ENCODE measurements around the gene SPNS2. TPM values are rescaled to one million over a fixed set of nuclear protein-coding genes. Genes with fewer than 3 reads are reported as not detected.

Gene SPNS2
- total RNA-seq, 5 donors from 2014 or later (not counting 1 experiment from before 2014, with no cell fraction given), result 0.30 to 0.75 (median 0.53) TPM

DNA sequence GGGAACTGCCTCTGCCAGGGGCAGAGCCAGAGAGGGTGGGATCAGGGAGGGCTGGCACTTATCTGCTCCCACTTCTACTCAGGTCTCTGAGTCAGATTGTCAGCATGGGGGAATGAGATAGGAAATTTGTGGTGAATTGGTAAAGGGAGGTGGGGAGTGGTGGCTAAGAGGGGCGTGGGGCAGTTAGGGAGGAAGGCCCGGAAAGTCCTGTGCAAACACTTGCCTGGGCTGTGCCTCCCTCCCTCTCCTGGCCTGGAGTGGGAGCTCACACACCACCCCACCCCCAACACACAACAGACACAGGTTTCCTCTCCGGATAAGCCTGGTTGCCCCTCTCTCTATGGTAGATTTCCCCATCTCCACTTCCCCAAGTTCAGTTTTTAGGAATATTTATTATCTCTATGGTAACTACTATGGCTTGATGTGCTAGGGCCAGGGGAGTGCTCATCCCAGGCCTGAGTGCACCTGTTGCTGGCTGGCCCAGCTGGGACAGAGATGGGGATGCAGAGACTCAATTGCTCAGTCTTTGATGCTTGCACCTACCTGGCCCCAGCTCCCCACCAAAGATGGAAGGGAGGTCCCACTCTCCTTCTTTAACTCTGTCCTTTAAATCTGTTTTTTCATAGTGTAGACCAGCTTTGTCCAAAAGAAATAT lies 2.7 kb downstream of the SPNS2 start:
- CTCF ChIA-PET, result no interaction called here
- DNase-seq, result no peak
- H3K27ac Mint-ChIP-seq, result no peak overlapping the region
- Histone ChIP-seq H3K9me3 (no peaks in the 10 kb centered on the region), H3K27ac (ENCODE audit: low read length) (no peak overlapping the region), H3K4me1 (ENCODE audit: control insufficient read depth in 1 of 2, extremely low read depth in 1 of 2, insufficient read depth in 2 of 2, low read length in 2 of 2) (peaks cover 8 to 47% of the 10 kb centered on the region in 2 experiments), H3K4me3 (ENCODE audit: control insufficient read depth in 1 of 2, extremely low read depth in 1 of 2, low read length in 1 of 2) (no peak overlapping the region), H3K36me3 (ENCODE audit: control insufficient read depth in 2 of 2, extremely low read depth in 1 of 2, insufficient read depth in 1 of 2, low read length in 1 of 2) (no peaks in the 10 kb centered on the region), H3K27me3 (replicated peaks in 1 of 2; ENCODE audit: control insufficient read depth in 2 of 2, extremely low read depth in 1 of 2, insufficient read depth in 2 of 2, low read length in 1 of 2) (peaks cover 0 to 76% of the 10 kb centered on the region in 2 experiments)
- ATAC-seq (replicated peaks in 1 of 4), result no peak
- no peaks in the 10 kb centered on the region for H3K36me3 Mint-ChIP-seq
- no CpG with 5 or more reads among the region's 3 CpGs for WGBS (ENCODE audit: insufficient coverage)
- no peak overlapping the region for H3K4me3 Mint-ChIP-seq
- H3K4me1 Mint-ChIP-seq, result peaks cover 29 to 38% (median 34%) of the 10 kb centered on the region in 3 donors
- no peaks in the 10 kb centered on the region for H3K9me3 Mint-ChIP-seq
- POLR2A ChIA-PET, result no interaction called here
- peaks cover 21 to 43% of the 10 kb centered on the region in 2 donors for H3K27me3 Mint-ChIP-seq

DNA sequence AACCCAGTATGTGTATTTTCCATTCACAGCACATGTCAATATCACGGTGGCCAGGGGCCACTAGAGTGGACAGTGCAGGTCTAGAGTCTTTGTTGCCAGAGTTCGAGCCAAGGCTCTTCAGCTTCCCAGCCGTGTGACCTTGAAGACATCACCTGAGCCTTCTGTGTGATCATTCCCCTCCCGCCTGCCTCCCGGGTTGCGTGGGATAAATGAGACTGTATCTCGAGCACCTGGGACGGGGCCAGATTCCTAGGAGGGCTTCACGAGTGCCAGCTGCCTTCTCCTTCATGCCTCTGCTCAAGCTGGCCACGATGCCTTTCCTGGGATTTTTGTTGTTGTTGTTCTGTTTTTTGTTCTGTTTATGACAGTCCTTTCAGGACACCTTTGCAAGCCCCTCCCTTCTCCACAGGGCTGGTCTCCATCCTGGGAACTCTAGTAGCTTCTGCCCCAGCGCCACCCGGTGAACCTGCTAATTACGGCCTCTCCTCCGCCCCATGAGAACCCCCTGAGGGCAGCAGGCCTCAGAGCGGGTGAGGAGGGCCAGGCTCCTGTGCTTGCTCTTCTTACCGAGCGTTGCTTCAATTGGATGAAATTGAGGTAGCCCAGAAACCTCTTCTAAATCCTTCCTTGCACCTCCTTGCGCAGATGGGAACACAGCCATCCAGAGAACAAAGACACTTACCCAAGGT lies 3.9 kb downstream of the SPNS2 start:
- Mint-ChIP-seq H3K27ac (no peak overlapping the region), H3K4me3 (no peak overlapping the region), H3K4me1 (peaks cover 29 to 37% (median 34%) of the 10 kb centered on the region in 3 donors), H3K36me3 (no peaks in the 10 kb centered on the region), H3K9me3 (no peaks in the 10 kb centered on the region), H3K27me3 (peaks cover 21 to 46% of the 10 kb centered on the region in 2 donors)
- ATAC-seq (replicated peaks in 1 of 4) (no peak), DNase-seq (no peak)
- Histone ChIP-seq H3K9me3 (no peaks in the 10 kb centered on the region), H3K4me1 (ENCODE audit: control insufficient read depth in 1 of 2, extremely low read depth in 1 of 2, insufficient read depth in 2 of 2, low read length in 2 of 2) (peaks cover 8 to 47% of the 10 kb centered on the region in 2 experiments), H3K27me3 (replicated peaks in 1 of 2; ENCODE audit: control insufficient read depth in 2 of 2, extremely low read depth in 1 of 2, insufficient read depth in 2 of 2, low read length in 1 of 2) (peaks cover 0 to 84% of the 10 kb centered on the region in 2 experiments), H3K4me3 (ENCODE audit: control insufficient read depth in 1 of 2, extremely low read depth in 1 of 2, low read length in 1 of 2) (no peak overlapping the region), H3K36me3 (ENCODE audit: control insufficient read depth in 2 of 2, extremely low read depth in 1 of 2, insufficient read depth in 1 of 2, low read length in 1 of 2) (no peaks in the 10 kb centered on the region), H3K27ac (ENCODE audit: low read length) (no peak overlapping the region)
- ChIA-PET POLR2A (no interaction called here), CTCF (no interaction called here)
- 92% methylated on average over 15 of the region's 18 CpGs for WGBS (ENCODE audit: insufficient coverage)

DNA sequence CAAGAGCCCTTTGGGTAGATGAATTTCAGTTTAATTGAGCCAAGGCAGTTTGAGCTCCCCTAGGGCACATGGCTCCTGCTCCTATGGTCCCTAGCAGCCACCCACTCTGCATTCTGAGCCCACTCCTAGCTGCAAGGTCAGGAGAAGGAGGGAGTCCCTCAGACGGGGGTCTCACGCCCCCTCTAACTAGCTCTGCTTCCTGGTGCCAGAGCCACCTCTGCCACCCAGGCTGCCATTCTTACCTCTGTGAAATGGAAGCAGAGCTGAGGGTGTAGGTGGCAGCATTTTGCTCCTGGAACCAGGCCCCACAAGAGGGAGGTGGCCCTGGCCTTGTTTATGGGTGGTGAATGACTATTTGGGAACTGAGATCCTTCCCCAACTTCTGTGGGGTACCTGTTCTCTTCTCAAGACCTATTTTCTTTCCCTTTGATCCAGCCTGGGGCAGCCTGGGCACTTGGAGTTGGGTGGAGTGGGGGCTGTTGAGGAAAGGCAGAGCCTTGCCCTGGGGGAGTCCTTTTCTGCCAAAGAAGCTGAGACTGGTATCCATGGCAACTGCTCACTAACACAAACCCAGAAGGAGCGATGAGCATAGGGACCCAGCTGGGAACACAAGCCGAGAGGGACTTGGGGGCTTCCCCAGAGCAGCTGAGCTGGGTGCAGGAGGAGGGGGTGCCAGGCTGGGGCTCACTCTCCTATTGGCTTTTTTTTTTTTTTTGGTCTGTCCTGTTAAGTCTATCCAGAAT lies 4.8 kb downstream of the SPNS2 start:
- no peak overlapping the region for H3K4me3 Mint-ChIP-seq
- ChIA-PET CTCF (interaction anchor here in 1 of 2 donors (0.6 kb wide), 1 partner anchor 21 kb away, joined by 6 read pairs; no protein-coding TSS in a partner anchor), POLR2A (no interaction called here)
- no peaks in the 10 kb centered on the region for H3K36me3 Mint-ChIP-seq
- Histone ChIP-seq H3K9me3 (no peaks in the 10 kb centered on the region), H3K4me3 (ENCODE audit: control insufficient read depth in 1 of 2, extremely low read depth in 1 of 2, low read length in 1 of 2) (no peak overlapping the region), H3K4me1 (ENCODE audit: control insufficient read depth in 1 of 2, extremely low read depth in 1 of 2, insufficient read depth in 2 of 2, low read length in 2 of 2) (peaks cover 8 to 42% of the 10 kb centered on the region in 2 experiments), H3K36me3 (ENCODE audit: control insufficient read depth in 2 of 2, extremely low read depth in 1 of 2, insufficient read depth in 1 of 2, low read length in 1 of 2) (no peaks in the 10 kb centered on the region), H3K27ac (ENCODE audit: low read length) (no peak overlapping the region), H3K27me3 (replicated peaks in 1 of 2; ENCODE audit: control insufficient read depth in 2 of 2, extremely low read depth in 1 of 2, insufficient read depth in 2 of 2, low read length in 1 of 2) (peaks cover 0 to 83% of the 10 kb centered on the region in 2 experiments)
- no peak for ATAC-seq (replicated peaks in 1 of 4)
- WGBS (ENCODE audit: insufficient coverage), result no CpG with 5 or more reads among the region's 4 CpGs
- DNase-seq, result no peak
- peak overlapping the region in 1 of 2 donors; percentile 57 for H3K27ac Mint-ChIP-seq
- peaks cover 21 to 46% of the 10 kb centered on the region in 2 donors for H3K27me3 Mint-ChIP-seq
- peaks cover 29 to 40% (median 40%) of the 10 kb centered on the region in 3 donors for H3K4me1 Mint-ChIP-seq
- H3K9me3 Mint-ChIP-seq, result no peaks in the 10 kb centered on the region

DNA sequence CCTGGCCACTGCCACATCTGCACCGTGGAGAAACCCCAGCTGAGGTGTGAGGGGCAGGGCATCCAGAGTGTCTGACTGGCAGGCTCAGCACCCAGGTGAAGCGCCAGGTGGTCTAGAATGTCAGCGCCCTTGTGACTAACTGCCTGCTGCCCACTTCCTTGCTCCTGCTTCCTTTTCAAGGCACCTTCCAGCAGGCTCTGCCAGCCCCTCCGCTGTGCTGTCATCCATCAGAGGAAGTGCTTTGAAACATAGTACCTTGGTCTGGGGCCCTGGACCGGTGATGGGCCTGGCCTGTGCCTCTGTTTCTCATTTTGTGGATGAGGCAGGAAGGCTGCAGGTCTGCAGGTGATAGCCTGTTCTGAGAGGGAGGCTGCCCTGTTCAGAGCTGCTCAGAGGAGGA lies 5.5 kb downstream of the SPNS2 start:
- Mint-ChIP-seq H3K4me1 (peaks cover 34 to 47% (median 47%) of the 10 kb centered on the region in 3 donors), H3K27ac (no peak overlapping the region), H3K4me3 (no peak overlapping the region), H3K36me3 (no peaks in the 10 kb centered on the region), H3K27me3 (peaks cover 21 to 49% of the 10 kb centered on the region in 2 donors), H3K9me3 (no peaks in the 10 kb centered on the region)
- H3K36me3 ChIP-seq (ENCODE audit: control insufficient read depth in 2 of 2, extremely low read depth in 1 of 2, insufficient read depth in 1 of 2, low read length in 1 of 2), result no peaks in the 10 kb centered on the region
- no peak overlapping the region for H3K27ac ChIP-seq (ENCODE audit: low read length)
- DNase-seq, result peak in 1 of 35 experiments; percentile 5
- no peaks in the 10 kb centered on the region for H3K9me3 ChIP-seq
- no peak overlapping the region for H3K4me3 ChIP-seq (ENCODE audit: control insufficient read depth in 1 of 2, extremely low read depth in 1 of 2, low read length in 1 of 2)
- ChIA-PET POLR2A (no interaction called here), CTCF (interaction anchor here in 1 of 2 donors (0.6 kb wide), 1 partner anchor 408 kb away, joined by 3 read pairs; no protein-coding TSS in a partner anchor)
- H3K27me3 ChIP-seq (replicated peaks in 1 of 2; ENCODE audit: control insufficient read depth in 2 of 2, extremely low read depth in 1 of 2, insufficient read depth in 2 of 2, low read length in 1 of 2), result peaks cover 0 to 88% of the 10 kb centered on the region in 2 experiments
- ATAC-seq (replicated peaks in 1 of 4), result peak in 2 of 4 experiments; percentile 21 to 22
- H3K4me1 ChIP-seq (ENCODE audit: control insufficient read depth in 1 of 2, extremely low read depth in 1 of 2, insufficient read depth in 2 of 2, low read length in 2 of 2), result peaks cover 8 to 48% of the 10 kb centered on the region in 2 experiments
- 6% methylated on average over 3 of the region's 5 CpGs for WGBS (ENCODE audit: insufficient coverage)

DNA sequence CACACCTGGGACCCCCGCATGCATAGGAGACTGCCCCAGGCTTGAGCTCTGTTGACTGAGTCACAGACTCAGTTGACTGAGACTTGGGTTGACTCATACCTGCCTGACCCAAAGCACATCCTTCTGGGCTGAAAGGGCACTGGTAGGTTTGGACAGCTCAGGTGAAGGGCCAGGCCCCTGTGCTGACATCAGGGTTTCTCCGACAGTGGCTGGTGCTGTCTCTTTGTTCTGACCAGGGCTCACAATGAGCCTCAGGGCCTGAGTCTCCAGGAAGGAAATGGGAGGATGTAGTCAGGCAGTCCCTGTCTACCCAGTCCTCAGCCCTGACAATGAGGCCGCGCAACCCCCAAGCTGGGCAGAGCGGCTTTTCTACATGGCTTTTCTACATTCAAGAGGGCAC lies 6.5 kb downstream of the SPNS2 start:
- CTCF ChIA-PET, result no interaction called here
- H3K27me3 ChIP-seq (replicated peaks in 1 of 2; ENCODE audit: control insufficient read depth in 2 of 2, extremely low read depth in 1 of 2, insufficient read depth in 2 of 2, low read length in 1 of 2), result peaks cover 0 to 83% of the 10 kb centered on the region in 2 experiments

DNA sequence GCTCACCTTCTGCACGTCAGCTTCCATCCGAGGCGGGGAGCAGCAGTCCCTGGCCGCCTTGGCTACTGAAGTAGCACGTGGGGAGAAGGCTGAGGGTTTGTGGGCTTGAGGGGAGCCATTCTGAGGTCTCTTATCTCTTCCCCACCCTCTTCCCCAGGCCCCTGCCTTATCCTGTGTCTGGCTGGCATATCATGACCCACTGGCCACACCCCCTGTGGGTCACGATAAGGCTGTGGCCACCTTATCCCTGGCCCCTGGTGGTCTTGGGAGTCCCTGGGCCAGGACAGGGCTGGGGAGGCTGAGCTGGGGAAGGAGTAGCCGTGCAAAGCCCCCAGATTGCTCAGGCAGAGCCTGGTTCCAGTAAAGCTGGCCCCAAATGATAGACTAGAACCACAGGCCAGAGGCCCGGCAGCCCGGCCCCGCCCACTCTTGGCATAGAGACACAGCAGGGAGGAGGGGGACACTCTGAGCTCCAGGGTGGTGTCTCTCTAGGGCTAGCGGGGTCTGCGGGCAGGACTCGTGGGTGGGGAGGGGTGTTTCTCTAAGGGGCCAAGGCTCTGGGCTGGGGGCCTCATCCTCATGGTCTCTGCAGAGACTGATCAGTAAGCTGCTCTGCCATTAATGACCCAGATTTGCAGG lies 7.6 kb downstream of the SPNS2 start:
- Mint-ChIP-seq H3K9me3 (no peaks in the 10 kb centered on the region), H3K4me1 (peaks cover 30 to 43% (median 40%) of the 10 kb centered on the region in 3 donors), H3K4me3 (no peak overlapping the region), H3K27ac (no peak overlapping the region), H3K27me3 (peaks cover 16 to 32% of the 10 kb centered on the region in 2 donors), H3K36me3 (no peaks in the 10 kb centered on the region)
- peaks cover 0 to 75% of the 10 kb centered on the region in 2 experiments for H3K27me3 ChIP-seq (replicated peaks in 1 of 2; ENCODE audit: control insufficient read depth in 2 of 2, extremely low read depth in 1 of 2, insufficient read depth in 2 of 2, low read length in 1 of 2)
- ATAC-seq (replicated peaks in 1 of 4) (no peak), DNase-seq (no peak)
- POLR2A ChIA-PET, result no interaction called here
- peaks cover 5 to 35% of the 10 kb centered on the region in 2 experiments for H3K4me1 ChIP-seq (ENCODE audit: control insufficient read depth in 1 of 2, extremely low read depth in 1 of 2, insufficient read depth in 2 of 2, low read length in 2 of 2)
- 78% methylated on average over 5 of the region's 13 CpGs for WGBS (ENCODE audit: insufficient coverage)
- CTCF ChIA-PET, result no interaction called here
- no peak overlapping the region for H3K27ac ChIP-seq (ENCODE audit: low read length)
- no peak overlapping the region for H3K4me3 ChIP-seq (ENCODE audit: control insufficient read depth in 1 of 2, extremely low read depth in 1 of 2, low read length in 1 of 2)
- no peaks in the 10 kb centered on the region for H3K9me3 ChIP-seq
- no peaks in the 10 kb centered on the region for H3K36me3 ChIP-seq (ENCODE audit: control insufficient read depth in 2 of 2, extremely low read depth in 1 of 2, insufficient read depth in 1 of 2, low read length in 1 of 2)

More for the DNA sequence above, 6.5 kb downstream of the SPNS2 start:
- no peak overlapping the region for H3K27ac Mint-ChIP-seq
- DNase-seq (no peak), ATAC-seq (replicated peaks in 1 of 4) (no peak)
- no peaks in the 10 kb centered on the region for H3K36me3 Mint-ChIP-seq
- no peak overlapping the region for H3K4me3 ChIP-seq (ENCODE audit: control insufficient read depth in 1 of 2, extremely low read depth in 1 of 2, low read length in 1 of 2)
- no peaks in the 10 kb centered on the region for H3K9me3 ChIP-seq
- H3K36me3 ChIP-seq (ENCODE audit: control insufficient read depth in 2 of 2, extremely low read depth in 1 of 2, insufficient read depth in 1 of 2, low read length in 1 of 2), result no peaks in the 10 kb centered on the region
- WGBS (ENCODE audit: insufficient coverage), result 100% methylated on average over 2 of the region's 5 CpGs
- H3K4me1 Mint-ChIP-seq, result peaks cover 34 to 45% (median 45%) of the 10 kb centered on the region in 3 donors
- H3K27ac ChIP-seq (ENCODE audit: low read length), result no peak overlapping the region
- peaks cover 5 to 46% of the 10 kb centered on the region in 2 experiments for H3K4me1 ChIP-seq (ENCODE audit: control insufficient read depth in 1 of 2, extremely low read depth in 1 of 2, insufficient read depth in 2 of 2, low read length in 2 of 2)
- H3K9me3 Mint-ChIP-seq, result no peaks in the 10 kb centered on the region
- POLR2A ChIA-PET, result interaction anchor here in 1 of 2 donors (0.5 kb wide), 1 partner anchor 997 kb away, joined by 5 read pairs; no protein-coding TSS in a partner anchor
- H3K27me3 Mint-ChIP-seq, result peaks cover 19 to 42% of the 10 kb centered on the region in 2 donors
- H3K4me3 Mint-ChIP-seq, result no peak overlapping the region
